Lower leg skin (tissue), 3 donors: ENCODE results near the gene NUDT21.

Experiments
- CTCF ChIP-seq, 3 donors: fragments of 450-650 bp; IDR thresholded peaks; one replicate each; pipeline ENCODE4 v1.5.1; 2016; ENCODE audit warnings: antibody characterized with exemption in 3 of 3, mild to moderate bottlenecking in 3 of 3, moderate library complexity in 2 of 3
- POLR2A ChIP-seq, 2 donors: fragments of 450-650 bp; IDR thresholded peaks; one replicate each; pipeline ENCODE4 v1.6.1; 2016 to 2017; ENCODE audit warnings: antibody characterized with exemption in 2 of 2, mild to moderate bottlenecking in 1 of 2, moderate library complexity in 1 of 2

GRCh38 chr16:56428091-56428490 is 23.0 kb downstream of the NUDT21 start:
- no peak for TF ChIP-seq CTCF (IDR thresholded peaks at IDR 0.05)
- no peak for TF ChIP-seq POLR2A (IDR thresholded peaks at IDR 0.05)
